Measurements from ENCODE around the gene TLE4.

- TF ChIP-seq CTCF (conservative IDR thresholded peaks at IDR 0.05; ENCODE audit: low read depth, low read length) (no peak), POLR2A (IDR thresholded peaks at IDR 0.05; ENCODE audit: low read depth, low read length) (no peak), CEBPB (IDR thresholded peaks at IDR 0.05; ENCODE audit: low read depth, low read length) (no peak), RAD21 (IDR thresholded peaks at IDR 0.05; ENCODE audit: low read length) (no peak), BHLHE40 (IDR thresholded peaks at IDR 0.05; ENCODE audit: low read depth, low read length) (no peak), RFX5 (IDR thresholded peaks at IDR 0.05; ENCODE audit: low read depth, low read length) (no peak), NFE2L2 (IDR thresholded peaks at IDR 0.05; ENCODE audit: low read depth, low read length) (no peak), MXI1 (IDR thresholded peaks at IDR 0.05; ENCODE audit: borderline replicate concordance, low read depth, low read length) (no peak), RCOR1 (IDR thresholded peaks at IDR 0.05; ENCODE audit: insufficient replicate concordance, low read length) (no peak), SMC3 (IDR thresholded peaks at IDR 0.05; ENCODE audit: low read depth, low read length) (no peak)
These were observed 159.6 kb downstream of the TLE4 start for GRCh38 chr9:79731171-79731890.

Data from IMR-90 (cell line).